GM18511 (cell line): ENCODE results near the gene NECTIN1.

Experiments used
- ATAC-seq: cut with Tn5 transposase; IDR thresholded peaks from one replicate; pipeline ENCODE4 v1.9.1; 2021; ENCODE audit warnings: mild to moderate bottlenecking, moderate library complexity; ENCODE audit not compliant: unreplicated experiment

The NECTIN1 gene

DNA sequence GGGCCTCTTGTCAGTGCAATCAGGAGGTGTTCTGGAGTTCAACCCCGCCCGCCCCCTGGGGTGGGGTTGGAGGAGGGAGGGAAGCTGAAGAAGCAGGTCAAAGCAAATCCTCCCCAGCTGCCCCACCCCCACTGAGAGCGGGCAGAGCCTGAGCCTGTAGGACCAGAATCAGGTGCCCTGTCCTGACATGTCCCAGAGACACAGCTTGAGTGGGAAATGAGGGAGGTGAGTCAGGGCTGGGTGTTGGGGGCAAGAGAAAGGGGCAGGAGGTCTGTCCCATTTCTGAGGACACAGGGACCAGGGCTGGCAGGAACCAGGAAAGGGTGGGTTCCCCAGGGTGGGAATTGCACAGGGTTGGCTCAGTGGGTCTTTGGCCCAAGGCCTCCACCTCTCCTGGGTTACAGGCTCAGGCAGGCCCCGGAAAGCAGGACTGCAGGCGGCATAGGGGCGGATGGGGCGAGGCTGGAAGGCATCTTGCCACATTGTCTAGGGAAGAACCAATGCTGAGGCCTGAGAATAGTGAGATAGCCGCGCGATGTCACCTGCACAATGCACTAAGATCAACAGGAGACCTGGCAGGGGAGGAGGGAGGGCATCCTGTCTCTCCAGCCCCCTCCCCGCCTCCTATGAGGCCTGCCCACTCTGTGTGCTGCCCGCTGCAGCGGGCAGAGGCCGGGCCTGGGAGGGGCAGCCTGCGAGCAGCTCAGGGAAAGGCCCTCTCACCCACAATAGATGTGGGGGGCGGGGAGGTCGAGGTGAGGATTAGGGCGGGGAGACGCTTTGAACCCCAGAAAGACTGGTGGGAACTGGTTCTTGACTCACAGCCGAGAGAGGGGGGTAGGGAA is 32.4 kb downstream of the NECTIN1 start:
- no peak for ATAC-seq

DNA sequence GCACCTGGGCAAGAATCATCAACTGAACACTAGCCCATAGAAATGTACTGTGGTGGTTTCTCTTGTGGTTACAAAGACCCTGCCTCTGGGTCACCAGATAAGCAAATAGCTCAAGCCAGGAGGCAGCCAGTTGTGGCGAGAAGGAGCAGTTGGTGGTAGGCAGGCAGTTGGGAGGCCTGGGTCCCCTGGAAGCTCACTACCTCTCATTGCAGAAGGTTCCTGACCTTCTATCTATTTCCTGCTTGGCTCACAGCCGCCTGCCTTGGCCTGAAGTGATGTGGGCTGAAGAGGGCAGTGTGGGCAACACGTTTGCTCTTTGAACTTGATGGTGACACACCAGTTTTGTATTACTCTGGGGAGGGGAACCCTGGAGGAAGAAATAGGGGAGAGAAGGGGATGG is 34.7 kb downstream of the NECTIN1 start:
- no peak for ATAC-seq

DNA sequence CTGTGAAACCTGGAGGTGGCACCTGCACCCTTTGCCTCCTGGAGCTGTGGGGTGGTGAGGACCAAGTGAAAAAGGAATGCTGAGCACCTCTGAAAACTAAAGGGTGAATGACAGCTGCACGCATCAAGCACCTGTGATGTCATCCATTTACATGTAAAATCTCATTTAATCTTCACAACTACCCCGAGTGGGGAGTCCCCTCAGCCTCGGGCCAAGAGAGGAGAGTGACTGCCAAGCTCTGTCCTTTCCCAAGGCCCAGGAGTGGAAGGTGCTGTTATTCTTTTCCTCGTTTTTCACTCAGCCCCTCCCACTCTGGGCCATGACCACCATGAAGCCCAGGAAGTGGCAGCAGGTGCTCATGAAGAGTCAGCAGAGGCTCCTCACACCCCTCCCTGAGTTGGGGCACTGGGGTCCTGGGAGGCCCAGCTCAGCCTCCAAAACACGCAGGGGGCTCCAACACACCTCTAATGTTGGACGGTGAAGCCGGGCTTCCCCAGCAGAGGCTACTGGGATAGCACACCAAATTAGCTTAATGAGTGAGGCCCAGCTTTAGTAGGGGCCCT is 35.7 kb downstream of the NECTIN1 start:
- no peak for ATAC-seq

DNA sequence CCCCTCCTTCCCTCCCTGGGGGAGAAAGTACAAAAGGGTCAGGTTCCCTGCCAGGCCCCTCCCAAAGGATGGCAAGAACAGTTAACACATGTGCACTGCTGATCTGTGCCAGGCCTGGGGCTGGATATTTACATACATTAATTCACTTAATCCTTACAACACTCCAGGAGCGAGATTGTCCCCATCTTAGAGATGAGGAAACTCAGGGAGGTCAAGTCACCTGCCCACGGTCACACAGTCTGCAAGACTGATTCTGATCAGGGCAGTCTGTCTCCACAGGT is 36.5 kb downstream of the NECTIN1 start:
- ATAC-seq = no peak

DNA sequence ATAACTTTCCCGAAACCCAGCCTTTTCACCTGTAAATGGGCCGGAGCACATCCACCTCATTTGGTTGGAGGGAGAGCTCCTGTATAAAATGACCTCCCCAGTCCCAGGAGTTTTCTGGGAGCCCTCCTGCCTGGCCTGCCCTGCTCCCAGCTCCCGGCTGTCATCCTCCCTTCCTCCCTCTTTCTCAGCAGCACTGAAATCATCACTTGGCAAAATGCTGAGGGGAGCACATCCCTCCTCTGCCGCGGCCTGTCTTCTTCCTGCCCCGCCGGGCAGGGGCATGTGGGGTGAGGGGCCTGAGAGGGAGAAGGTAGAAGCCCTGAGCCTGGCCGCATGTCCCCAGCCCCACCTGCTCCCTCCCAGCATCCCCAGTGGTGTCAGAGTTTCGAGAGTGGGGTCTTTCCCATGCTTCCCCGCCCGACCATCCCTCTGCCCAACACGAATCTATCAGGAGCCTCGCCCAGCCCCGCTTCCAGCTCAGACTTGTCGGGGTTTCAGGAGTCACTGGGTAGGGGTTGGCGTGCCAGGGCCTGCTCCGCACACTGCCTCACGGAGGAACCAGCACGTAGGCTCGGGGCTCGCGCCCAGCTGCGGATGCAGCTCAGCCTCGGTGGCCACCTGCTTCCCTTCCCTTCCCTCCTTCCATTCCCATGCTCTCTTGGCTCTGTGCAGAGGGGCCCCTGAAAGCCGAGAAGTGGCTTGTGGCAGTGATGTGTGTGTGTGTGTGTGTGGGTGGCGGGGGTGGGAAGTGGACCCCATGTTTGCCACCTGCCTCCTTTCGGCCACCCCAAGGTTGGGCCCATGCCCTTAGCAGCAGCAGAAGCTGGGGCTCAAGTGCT is 37.1 kb downstream of the NECTIN1 start:
- no peak for ATAC-seq

DNA sequence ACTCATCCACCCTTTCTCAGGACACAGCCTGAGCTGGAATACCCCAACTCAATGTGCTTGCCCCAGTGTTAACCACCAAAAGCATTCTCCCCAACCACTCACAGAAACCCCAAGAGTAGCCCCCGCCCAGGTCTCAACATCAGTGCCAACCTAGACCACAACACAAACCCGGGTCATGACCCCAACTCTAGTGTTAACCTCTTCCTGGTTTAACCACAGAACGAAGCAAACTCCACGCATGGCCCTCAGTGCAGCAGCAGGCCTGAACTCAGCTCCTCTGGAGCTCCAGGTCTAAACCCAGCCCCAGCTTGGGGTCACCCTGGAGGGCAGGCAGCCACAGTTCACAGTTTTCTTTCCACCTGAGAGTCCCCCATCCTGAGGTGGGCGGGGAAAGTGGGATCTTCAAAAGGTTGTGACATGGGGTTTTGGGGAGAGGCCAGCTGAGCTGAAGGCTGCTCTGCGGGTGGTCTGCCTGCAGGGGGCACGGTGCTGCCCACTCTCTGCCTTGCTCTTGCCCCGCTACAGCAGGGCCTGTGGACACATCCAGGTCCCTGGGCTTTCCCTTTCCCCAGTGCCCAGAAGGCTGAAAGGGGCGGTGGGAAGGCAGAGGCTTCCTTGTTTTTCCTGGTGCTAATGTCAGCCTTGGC is 37.9 kb downstream of the NECTIN1 start:
- ATAC-seq = no peak

DNA sequence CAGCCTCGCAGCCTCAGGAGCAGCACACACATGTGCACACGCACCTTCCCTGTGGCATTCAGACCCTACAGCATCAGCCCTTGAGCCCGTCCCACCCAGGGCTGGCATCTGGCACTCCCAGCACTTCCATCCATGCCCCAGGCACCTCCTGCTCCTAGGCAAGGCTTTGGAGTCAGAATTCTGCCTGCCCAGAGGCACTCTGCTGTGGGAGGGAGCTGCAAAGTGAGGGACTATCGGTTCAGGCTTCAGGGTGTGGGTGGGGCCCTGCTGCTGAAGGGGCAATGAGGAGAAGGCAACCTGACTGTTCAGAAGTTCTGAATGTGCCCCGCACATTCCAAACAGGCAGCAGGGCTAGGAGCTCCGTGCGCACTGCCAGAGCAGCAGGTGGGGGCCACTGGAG is 39.7 kb downstream of the NECTIN1 start:
- ATAC-seq = no peak

DNA sequence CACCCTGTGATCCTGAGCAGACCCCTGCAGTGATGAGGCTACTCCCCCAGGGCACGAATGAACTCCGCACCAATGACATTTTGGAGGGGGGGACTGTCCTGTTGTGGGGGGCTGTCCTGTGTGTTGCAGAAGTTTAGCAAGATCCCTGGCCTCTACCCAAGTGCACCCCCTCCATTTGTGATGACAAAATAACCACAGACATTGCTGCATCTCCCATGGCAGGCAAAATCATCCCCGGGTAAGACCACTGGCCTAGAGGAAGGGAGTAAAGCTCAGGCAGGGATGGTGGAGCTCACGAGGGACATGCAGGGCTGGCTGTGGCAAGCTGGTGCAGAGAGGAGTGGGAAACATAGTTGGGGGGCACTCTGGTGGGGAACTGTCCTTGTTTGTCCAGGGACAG is 40.6 kb downstream of the NECTIN1 start:
- ATAC-seq = no peak

DNA sequence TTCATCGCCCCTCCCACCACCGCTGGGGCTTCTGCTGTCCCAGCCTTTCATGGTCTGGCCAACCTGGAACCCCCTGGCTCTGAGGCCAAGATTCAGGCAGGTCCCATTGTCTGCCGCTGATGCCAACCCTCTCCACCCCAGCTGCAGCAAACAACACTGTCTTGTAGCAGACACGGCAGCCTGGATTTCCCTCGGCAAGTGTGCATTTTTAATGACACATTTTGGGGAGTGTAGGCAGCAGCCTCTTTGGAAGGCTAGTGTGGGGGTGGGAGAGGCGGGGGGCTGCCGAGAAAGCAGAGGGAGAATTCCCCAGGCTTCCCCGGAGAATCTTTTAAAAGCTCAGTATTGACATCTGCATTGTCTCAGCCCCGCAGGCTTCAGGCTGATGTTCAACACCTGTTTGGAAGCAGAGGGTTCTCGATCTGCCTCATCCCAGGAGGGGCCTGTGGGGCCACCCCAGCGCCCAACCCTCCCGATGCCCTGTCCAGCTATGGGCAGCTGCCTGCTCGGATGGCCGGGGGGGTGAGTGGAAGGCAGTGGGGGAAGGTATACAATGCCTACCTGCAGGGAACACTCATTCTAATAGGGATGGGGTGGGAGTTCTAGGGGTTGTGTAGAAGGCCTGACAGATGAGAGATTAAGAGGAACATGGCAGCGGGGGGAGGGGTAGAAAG is 41.5 kb downstream of the NECTIN1 start:
- ATAC-seq = no peak

DNA sequence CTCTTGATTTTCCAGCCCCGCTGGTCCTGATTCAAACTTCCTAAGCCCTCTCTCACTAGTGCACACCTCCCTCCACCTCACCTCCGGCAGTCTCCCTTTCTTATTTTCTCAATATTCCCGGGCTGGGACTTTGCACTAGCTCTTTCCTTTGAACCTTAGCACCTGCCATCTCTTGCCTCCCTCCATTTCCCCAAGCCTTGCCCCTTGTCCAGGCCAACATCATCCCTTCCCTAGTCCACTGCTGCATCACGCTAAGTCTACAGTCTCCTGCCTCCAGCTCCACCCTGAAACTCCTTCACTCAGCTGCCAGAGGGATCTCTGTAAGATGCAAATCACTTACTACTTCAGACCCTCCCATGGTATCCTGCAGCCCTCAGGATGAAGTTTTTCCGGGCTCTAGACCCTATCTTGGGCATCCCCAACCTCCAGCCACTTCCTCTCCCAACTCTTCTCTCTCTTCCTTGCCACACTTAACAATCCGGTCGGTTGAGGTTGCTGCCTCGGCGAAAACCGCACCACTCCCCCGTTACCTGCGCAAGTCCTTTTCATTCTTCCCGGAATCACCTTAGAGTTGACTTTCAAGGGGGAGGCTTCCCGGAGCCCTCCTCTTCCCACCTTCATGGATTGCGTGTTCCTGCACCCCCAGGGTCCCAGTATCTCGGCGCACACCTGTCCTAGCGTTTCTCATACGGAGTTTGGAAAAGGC is 42.7 kb downstream of the NECTIN1 start:
- ATAC-seq = no peak

DNA sequence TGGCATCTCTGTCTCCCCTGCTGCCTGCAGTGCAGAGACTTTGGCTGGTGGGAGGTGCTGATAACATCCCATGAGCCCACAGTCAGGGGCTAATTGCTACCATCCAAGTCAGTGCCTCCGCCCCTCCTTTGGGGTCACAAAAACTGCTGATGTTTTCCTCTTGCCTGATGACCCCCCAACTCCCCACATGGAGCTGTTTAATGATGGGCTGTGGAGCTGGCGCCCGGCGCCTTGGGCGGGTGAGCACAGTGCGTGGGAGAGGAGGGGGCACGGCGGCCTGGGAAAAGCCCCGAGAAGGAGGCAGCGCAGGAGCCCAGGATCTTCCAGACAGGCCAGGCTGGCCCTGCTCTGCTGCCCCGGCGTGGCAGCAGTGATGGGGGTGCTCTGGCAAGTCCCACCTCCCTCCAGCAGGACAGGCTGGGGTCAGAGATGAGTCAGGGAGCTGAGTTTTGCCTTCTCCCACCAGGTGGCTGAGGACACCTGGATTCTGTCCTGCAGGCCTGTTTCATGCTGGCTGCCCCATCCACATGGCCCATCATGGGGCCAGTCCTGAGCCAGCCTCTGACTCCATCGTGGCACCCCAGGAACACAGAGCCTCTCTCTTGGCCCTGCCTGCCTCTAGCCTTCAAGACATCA is 43.8 kb downstream of the NECTIN1 start:
- no peak for ATAC-seq

DNA sequence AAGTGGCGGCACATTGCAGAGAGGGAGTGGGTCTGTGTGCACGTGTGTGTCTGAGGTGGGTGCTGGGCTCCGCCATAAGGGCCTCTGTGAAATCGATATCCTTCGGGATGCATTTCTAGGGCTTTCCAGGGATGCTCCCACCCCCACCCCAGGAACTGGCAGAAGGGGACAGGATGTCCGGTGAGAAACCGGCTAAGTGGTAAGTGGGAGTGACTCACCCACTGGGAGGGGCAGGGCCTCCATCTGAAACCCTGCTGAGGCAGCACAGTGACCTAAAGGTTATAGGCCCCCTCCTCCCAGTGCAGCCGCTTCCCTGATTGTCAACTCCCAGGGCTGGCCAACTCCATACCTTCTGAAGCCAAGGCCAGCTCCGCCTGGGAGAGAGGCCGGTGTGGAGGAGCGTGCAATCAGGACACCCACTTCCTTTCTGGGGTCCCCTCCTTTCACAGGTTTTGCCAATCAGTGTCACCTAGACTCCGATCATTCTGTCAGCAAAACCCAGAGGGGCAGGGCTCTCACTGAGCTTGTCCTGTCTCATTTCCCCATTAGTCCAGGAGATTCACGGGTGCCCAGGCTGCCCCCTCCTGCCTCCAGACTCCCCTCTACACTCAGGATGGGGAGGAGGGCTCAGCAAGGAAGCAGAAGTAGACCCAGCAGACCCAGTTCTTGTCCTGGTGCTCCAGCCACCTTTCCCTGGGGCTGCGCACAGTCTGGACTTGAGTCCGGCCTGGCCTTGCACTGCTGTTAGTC is 44.5 kb downstream of the NECTIN1 start:
- ATAC-seq = no peak

DNA sequence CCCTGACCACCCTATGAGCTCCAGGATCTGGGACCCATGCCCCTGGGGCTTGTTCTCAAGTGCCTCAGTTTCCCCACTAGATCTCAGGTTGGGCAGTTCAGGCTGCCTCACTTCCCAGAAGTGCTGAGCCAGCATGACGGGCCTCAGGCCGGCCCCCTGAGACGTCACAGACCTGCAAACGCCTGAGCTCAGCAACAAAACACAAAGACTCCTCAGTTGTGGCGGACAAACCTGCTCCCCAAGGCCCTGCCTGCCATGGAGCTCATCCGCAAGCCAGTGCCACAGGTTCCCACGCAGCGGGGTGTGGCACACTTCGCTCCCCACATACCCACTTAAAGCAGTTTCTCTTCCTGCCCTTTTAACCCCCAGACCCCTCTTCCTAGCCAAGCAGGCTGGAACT is 45.2 kb downstream of the NECTIN1 start:
- no peak for ATAC-seq

DNA sequence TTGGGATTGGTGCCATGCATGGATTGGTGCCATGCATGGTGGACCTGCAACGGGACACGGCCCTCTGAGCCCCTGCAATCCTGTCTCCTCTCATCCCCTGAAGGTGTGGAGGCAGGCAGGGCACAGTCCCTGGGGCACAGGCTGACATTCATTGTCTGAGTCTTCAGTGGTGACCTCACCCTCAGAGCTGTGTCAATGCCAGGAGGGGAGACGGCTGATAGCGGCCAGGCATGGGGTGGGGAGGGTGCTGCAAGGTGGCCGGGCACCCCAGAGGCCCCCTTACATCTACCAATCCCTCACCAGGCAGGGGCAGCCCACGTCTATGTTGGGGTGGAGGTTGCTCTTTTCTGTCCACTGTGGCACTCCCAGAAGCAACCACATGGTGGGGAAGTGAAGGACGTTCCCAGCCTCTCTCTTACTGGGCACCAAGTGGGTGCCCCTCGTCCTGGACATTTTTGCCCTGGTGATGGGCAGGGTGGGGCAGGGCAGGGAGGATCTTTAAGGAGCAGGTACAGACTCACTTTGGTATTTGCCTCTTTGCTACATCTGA is 47.6 kb downstream of the NECTIN1 start:
- ATAC-seq = no peak

DNA sequence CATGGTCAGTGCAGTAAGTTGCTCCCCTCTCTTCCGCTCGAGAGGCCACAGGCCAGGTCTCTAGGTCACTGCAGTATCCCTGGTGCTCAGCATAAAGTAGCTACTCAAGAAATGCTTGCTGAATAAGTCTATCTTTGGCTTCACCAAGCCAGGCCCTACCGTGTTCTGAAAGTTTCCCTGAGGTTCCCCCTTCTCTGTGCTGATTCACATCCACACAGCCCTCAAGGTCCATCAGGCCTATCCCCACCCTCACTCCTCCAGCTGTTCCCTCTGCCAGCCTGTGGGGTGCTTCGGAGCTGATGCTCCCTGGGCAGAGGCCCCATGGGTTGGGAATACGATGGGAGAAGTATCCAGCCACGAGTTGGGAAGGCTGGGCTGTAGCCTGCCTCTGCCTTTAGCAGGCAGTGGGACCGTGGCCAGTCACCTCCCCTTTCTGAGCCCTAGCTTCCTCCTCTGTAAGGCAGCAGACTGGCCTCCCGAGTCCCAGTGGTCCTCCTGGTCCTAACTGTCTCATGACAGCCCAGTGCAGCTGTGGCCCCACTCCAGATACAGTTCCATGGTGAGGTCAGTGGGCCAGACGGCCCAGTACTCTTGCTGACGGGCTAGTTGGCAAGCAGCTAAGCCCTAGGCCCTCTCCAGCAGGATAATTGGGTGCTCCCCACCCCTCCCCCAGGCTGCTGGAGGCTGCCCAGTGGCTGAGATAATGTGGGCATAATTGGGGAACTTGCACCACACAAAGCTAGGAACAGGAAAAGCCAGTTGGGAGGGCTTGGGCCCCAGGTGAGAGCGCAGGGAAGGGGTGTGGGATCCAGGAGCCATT is 48.2 kb downstream of the NECTIN1 start:
- ATAC-seq = no peak

DNA sequence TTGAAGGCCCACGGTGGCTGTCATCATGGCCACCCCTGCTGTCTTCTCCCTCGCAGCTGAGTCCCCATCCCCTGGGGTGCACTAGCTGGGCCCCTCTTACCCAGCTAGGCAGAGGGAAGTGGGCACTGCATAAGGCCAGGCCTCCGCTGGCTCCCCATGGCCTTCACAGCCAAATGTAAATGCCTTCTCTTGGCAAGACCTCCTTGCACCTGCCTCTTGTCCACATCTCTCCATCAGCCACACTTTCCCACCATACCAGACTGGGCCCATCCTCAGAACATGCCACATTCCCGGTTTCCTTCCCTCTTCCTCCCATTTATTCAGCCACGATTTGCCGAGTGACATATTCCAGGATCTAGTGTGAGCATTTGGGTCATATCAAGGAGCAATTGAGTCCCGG is 49.7 kb downstream of the NECTIN1 start:
- ATAC-seq = no peak

DNA sequence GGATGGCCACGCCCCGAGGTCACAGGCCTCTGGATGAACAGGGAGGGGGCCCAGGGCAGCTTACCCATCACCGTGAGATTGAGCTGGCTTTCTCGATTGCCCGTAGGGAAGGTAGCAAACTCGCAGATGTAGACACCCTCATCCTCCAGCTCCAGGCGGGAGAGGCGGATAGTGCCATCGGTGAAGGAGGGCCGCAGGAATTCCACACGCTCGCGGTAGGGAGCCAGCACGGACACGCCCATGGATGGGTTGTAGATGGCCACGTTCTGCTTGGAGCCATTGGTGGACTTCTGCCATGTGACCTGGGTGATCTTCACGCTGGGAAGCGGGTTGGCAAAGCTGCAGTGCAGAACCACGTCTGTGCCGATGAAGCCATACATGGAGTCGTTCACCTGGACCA is 50.6 kb downstream of the NECTIN1 start:
- no peak for ATAC-seq

DNA sequence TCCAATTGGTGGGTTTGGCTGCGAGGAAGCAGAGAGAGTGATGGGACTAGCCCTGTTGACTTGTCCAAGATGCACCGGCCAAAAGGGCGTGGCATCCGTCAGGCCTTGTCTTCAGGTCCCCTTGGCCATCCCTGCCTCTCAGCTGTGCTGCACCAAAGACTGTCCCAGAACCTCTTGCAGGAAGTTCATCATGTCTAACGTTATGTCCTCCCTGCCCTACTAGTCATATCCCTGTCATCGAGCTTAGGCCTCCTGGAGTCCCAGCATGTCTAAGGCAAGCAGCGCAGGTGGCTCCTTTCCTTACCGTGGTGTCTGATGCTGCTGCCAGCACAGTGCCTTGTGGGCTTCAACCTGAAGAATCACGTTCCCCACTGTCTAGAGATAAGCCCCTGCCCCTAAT is 51.2 kb downstream of the NECTIN1 start:
- ATAC-seq = no peak
